GM21717 (cell line): ENCODE data around the gene CPB2.

Experiments used
- ATAC-seq: cut with Tn5 transposase; IDR thresholded peaks from one replicate; pipeline ENCODE4 v1.9.1; 2021; ENCODE audit warnings: mild to moderate bottlenecking, moderate library complexity; ENCODE audit not compliant: unreplicated experiment

The CPB2 gene

GRCh38 chr13:46006688-46007452 is 98.0 kb downstream of the CPB2 start:
- no peak for ATAC-seq

GRCh38 chr13:46004491-46004890 is 100.3 kb downstream of the CPB2 start:
- no peak for ATAC-seq
